Fibroblast of the aortic adventitia (primary cell): ENCODE results near the gene DUOXA1. TPM values are rescaled to one million over a fixed set of nuclear protein-coding genes. Genes with fewer than 3 reads are reported as not detected.

ENCODE experiments used
- DNase-seq: peaks from one replicate; pipeline ENCODE4 v3.0.0-alpha.2; 2010; ENCODE audit warnings: low read depth
- H3K4me3 ChIP-seq: 2 replicates; pipeline ENCODE4 v1.5.1; 2011; ENCODE audit warnings: low read depth, mild to moderate bottlenecking, control low read depth, low read length, moderate library complexity
- total RNA-seq: library from RNA; depleted of rRNA; stranded (reverse); fragments of >200 nt; gene quantifications from 2 replicates; pipeline ENCODE4 v1.2.3, GENCODE V29; 2012; ENCODE audit warnings: low replicate concordance
- TF ChIP-seq, protein P1 (sequence below): IDR thresholded peaks from 2 replicates; pipeline ENCODE4 v1.5.1; 2011; ENCODE audit warnings: mild to moderate bottlenecking, low read length, control low read depth, inconsistent platforms; ENCODE audit not compliant: insufficient read depth

The DUOXA1 gene, protein sequence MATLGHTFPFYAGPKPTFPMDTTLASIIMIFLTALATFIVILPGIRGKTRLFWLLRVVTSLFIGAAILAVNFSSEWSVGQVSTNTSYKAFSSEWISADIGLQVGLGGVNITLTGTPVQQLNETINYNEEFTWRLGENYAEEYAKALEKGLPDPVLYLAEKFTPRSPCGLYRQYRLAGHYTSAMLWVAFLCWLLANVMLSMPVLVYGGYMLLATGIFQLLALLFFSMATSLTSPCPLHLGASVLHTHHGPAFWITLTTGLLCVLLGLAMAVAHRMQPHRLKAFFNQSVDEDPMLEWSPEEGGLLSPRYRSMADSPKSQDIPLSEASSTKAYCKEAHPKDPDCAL
- 0.36 TPM in 1 of 2 replicates, not detected in the other for total RNA-seq

DNA sequence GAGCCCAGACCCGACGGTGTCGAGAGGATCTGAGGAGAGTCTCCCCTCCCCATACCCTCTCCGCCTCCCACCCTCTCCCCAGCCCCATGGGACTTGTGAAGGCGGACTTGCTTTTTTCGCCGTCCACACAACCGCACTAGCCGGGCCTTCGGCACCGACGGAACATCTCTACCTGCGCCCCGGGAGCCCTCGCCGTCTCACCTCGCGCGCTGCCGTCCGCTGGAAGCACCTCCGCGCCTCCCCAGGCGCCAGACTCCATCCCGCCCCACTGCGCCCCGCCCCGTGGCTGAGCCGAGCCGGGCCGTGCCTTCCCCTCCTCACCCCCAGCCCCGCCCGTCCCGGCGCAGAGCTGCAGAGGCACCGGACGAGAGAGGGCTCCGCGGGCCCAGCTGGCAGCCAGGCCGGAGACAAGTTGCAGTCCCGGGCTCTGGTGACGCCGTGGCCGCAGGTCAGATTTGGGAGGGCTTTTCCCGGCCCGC lies at the start of gene DUOXA1, which contains the start of gene DUOX1:
Gene DUOXA1 (minus strand): TSS at position 229 of the 479 bp plus-strand sequence. CDS start 6,865 bp downstream, outside the sequence.
Gene DUOX1 (plus strand): TSS at position 344 of the 479 bp plus-strand sequence. CDS start 1,973 bp downstream, outside the sequence.
- H3K4me3 ChIP-seq = no peak within 1 kb of the TSS
- TF ChIP-seq, protein P1, sequence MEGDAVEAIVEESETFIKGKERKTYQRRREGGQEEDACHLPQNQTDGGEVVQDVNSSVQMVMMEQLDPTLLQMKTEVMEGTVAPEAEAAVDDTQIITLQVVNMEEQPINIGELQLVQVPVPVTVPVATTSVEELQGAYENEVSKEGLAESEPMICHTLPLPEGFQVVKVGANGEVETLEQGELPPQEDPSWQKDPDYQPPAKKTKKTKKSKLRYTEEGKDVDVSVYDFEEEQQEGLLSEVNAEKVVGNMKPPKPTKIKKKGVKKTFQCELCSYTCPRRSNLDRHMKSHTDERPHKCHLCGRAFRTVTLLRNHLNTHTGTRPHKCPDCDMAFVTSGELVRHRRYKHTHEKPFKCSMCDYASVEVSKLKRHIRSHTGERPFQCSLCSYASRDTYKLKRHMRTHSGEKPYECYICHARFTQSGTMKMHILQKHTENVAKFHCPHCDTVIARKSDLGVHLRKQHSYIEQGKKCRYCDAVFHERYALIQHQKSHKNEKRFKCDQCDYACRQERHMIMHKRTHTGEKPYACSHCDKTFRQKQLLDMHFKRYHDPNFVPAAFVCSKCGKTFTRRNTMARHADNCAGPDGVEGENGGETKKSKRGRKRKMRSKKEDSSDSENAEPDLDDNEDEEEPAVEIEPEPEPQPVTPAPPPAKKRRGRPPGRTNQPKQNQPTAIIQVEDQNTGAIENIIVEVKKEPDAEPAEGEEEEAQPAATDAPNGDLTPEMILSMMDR = no peak
- DNase-seq = no peak

DNA sequence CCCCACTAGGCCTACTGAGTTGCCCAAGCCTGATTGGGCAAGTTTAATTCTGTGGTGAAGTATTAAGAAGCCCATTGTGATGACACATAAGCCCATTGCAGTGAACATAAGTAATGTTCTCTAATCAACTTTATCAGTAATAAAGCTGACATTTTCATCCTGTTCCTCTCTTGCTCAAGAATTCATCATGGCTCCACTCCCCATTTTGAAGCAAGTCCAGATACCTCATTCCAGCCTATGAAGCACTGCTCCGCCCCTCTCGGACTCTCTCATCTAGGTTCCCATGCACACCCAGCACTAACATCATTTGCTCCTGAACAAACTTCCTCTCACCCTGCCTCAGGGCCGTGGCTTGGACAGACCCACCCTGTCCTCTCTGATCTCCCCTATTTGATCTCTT lies 47.6 kb upstream of the DUOXA1 start:
- H3K4me3 ChIP-seq = no peak overlapping the region
- TF ChIP-seq, protein P1 = no peak
- no peak for DNase-seq

DNA sequence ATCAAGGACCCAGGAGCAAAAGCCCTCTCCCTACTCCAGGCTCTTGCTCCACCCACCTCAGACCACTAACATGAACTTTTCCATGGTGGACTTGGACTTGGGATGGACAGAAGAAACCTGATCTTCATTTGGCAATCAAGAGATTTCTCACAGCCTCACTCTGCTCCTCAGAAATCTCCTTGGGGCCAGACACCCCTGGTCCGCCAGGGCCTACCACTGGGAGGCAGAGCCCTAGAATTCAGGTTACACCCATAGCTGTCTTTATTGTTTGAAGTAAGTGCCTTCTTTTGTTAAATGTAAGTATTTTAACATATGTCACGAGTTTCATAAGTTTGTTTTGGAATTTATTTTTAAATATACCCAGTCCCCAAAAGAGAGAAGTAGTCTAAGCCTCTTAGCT lies 44.9 kb upstream of the DUOXA1 start:
- H3K4me3 ChIP-seq = no peak overlapping the region
- TF ChIP-seq, protein P1 = no peak
- no peak for DNase-seq

DNA sequence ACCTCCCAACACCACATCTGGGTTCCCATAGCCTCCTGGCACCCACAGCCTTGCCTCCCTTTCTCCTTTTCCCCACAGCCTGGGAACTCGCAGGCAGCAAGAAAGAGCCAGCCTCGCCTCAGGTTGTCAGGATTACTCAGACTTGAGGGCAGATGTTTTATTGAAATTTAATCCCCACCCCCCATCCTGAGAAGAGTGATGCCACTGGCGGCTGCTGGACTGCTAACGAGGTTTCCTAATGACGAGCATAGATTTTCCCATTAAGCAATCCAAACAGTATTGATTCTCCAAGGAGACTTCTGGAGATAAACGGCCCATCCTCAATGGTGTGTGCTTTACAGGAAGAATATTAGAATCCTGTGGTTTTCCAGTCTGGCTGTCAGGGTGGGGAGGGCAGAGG lies 44.4 kb upstream of the DUOXA1 start:
- no peak overlapping the region for H3K4me3 ChIP-seq
- TF ChIP-seq, protein P1 = no peak
- DNase-seq = no peak

DNA sequence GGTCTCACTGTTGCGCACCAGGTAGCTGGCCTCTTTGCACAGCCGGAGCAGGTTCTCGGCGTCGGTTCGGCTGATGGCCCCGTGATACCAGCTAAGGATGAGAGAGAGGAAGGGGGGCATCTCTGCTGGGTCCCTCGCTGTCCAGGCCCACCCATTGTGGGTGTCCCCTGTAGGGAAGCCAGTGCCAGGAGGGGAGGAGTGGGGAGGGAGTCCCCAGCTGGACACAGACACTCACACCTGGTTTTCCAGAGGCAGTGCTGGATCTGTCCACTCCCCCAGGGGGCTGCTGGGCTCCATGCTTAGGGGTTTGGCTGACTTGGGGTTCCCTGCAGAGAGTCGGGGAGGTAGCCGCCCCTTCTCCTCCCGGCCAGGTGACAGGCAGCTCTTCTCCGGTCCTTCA lies 42.2 kb upstream of the DUOXA1 start:
- TF ChIP-seq, protein P1 = no peak
- no peak overlapping the region for H3K4me3 ChIP-seq

DNA sequence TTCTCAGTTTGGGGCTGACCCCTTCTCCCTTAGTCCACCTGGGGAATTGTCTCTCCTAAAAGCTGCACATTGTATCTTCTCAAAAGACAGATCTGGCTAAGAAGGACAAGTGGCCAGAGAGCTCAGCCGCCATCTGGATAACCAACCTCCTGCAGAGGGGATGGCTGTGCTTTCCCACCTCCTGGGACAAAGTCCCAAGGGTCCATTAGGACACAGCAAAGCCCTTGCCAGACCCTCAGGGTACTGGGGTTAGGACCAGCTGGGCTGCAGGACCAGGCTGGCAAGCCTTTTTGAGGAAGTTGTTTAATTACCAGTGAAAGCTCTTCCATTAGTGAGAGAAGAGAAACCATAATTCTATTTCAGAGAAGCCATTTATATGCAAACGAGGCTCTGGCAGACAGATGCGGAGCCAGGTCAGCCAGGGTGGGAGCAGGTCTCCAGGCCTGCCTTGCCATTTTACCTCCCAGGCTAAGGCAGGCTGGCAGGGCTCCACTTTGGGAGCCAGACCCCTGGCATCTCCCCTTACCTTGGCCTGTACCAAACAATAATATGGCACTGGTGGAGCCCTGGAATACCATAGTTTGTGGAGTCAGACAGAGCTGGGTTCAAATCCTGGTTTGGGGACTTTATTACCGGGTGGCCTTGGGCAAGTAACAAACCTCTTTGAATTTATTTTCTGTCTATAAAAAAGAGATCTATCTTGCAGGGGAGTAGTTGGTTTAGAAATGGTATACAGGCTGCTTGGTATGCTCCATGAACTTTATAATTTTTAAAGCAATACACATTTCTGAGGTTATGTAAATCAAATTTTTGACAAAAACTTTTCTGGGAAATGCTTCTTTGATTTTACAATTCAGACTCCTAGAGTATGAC lies 40.2 kb upstream of the DUOXA1 start:
- no peak overlapping the region for H3K4me3 ChIP-seq
- no peak for DNase-seq
- TF ChIP-seq, protein P1 = no peak

More for the DNA sequence above, 42.2 kb upstream of the DUOXA1 start:
- DNase-seq = no peak
